CD8-positive, alpha-beta memory T cell (primary cell): ENCODE data around the gene RYR2. TPM values are rescaled to one million over a fixed set of nuclear protein-coding genes. Genes with fewer than 3 reads are reported as not detected.
A peak's percentile ranks its signal among the peaks of the same experiment; 100 is the strongest.

Source experiments
- CTCF ChIA-PET: fragments of 350-600 bp; sonication (Branson Sonifier 250); formaldehyde crosslinking; loops from one replicate; lab custom pipeline; 2021; ENCODE audit warnings: antibody characterized with exemption; lab: Charles Lee
- POLR2A ChIA-PET: fragments of 350-600 bp; sonication (Branson Sonifier 250); formaldehyde crosslinking; loops from one replicate; lab custom pipeline; 2021; ENCODE audit warnings: antibody characterized with exemption; lab: Charles Lee
- DNase-seq, 5 donors: peaks; one replicate each; pipeline versions ENCODE4 v3.0.0 to v3.0.0-alpha.2; 2020 to 2022; ENCODE audit warnings: mixed read lengths in 1 of 5
- H3K27ac ChIP-seq: one replicate; pipeline ENCODE4 v1.7.0; 2013; ENCODE audit warnings: low read depth, mild to moderate bottlenecking, low read length, moderate library complexity
- H3K27me3 ChIP-seq: 2 replicates; pipeline ENCODE4 v1.7.0; 2013; ENCODE audit warnings: low read length, mild to moderate bottlenecking; ENCODE audit not compliant: insufficient read depth, poor library complexity, severe bottlenecking
- H3K36me3 ChIP-seq: 2 replicates; pipeline ENCODE4 v1.7.0; 2013; ENCODE audit warnings: mild to moderate bottlenecking, low read length, moderate library complexity; ENCODE audit not compliant: insufficient read depth
- H3K4me1 ChIP-seq: 2 replicates; pipeline ENCODE4 v1.7.0; 2013; ENCODE audit warnings: mild to moderate bottlenecking, low read length, moderate library complexity; ENCODE audit not compliant: insufficient read depth
- H3K4me3 ChIP-seq: 2 replicates; pipeline ENCODE4 v1.7.0; 2013; ENCODE audit warnings: mild to moderate bottlenecking, low read length
- H3K9me3 ChIP-seq: 2 replicates; pipeline ENCODE4 v1.7.0; 2013; ENCODE audit warnings: mild to moderate bottlenecking, low read length
- H3K27ac Mint-ChIP-seq, 8 donors: one replicate each; pipeline ENCODE4 v1.8.0; 2020 to 2021; ENCODE audit warnings: mixed read lengths in 8 of 8, mild to moderate bottlenecking in 6 of 8, inconsistent platforms in 3 of 8, moderate library complexity in 3 of 8
- H3K27me3 Mint-ChIP-seq, 2 donors: one replicate each; pipeline ENCODE4 v1.8.0; 2020 to 2021; ENCODE audit warnings: mixed read lengths in 2 of 2, mild to moderate bottlenecking in 1 of 2, moderate library complexity in 1 of 2
- H3K36me3 Mint-ChIP-seq, 3 donors: one replicate each; pipeline ENCODE4 v1.8.0; 2020 to 2021; ENCODE audit warnings: mixed read lengths in 3 of 3, inconsistent platforms in 1 of 3, mild to moderate bottlenecking in 1 of 3
- H3K4me1 Mint-ChIP-seq, 3 donors: one replicate each; pipeline ENCODE4 v1.8.0; 2020 to 2021; ENCODE audit warnings: mixed read lengths in 3 of 3, inconsistent platforms in 1 of 3, mild to moderate bottlenecking in 1 of 3
- H3K4me3 Mint-ChIP-seq, 7 donors: one replicate each; pipeline ENCODE4 v1.8.0; 2020 to 2021; ENCODE audit warnings: mixed read lengths in 7 of 7, mild to moderate bottlenecking in 6 of 7, moderate library complexity in 4 of 7, inconsistent platforms in 2 of 7
- H3K9me3 Mint-ChIP-seq, 5 donors: one replicate each; pipeline ENCODE4 v1.8.0; 2020 to 2022; ENCODE audit warnings: mixed read lengths in 5 of 5, mild to moderate bottlenecking in 3 of 5, moderate library complexity in 2 of 5, inconsistent platforms in 1 of 5
- polyA plus RNA-seq: library from polyadenylated mRNA; unstranded; fragments of 300-500 nt; fragmentation: Illumina TruSeq; gene quantifications from one replicate; pipeline ENCODE4 v1.2.3, GENCODE V29; 2021
- total RNA-seq, 2 experiments: library from RNA; stranded (reverse); gene quantifications; one replicate each; pipeline ENCODE4 v1.2.3, GENCODE V29; 2021

Gene RYR2
- total and polyA plus RNA-seq, 3 experiments from 2014 or later = 0.06 to 0.13 (median 0.11) TPM

- H3K36me3 ChIP-seq = no peaks in the 10 kb centered on the region
- Mint-ChIP-seq H3K9me3 (peaks cover 0 to 5% (median 5%) of the 10 kb centered on the region in 5 donors), H3K27me3 (peaks cover 0 to 16% of the 10 kb centered on the region in 2 donors), H3K27ac (no peak overlapping the region), H3K4me1 (no peaks in the 10 kb centered on the region), H3K36me3 (no peaks in the 10 kb centered on the region), H3K4me3 (no peak overlapping the region)
- CTCF ChIA-PET = interaction anchor here (0.7 to 1.2 kb wide), 5 partner anchors 67 to 1070 kb away, joined by 3 to 6 read pairs (median 3); no protein-coding TSS in a partner anchor
- no peak overlapping the region for H3K4me3 ChIP-seq
- no peaks in the 10 kb centered on the region for H3K9me3 ChIP-seq
- DNase-seq = peak in 2 of 5 donors; percentile 22 to 23
- POLR2A ChIA-PET = no interaction called here
- no peaks in the 10 kb centered on the region for H3K27me3 ChIP-seq
- H3K27ac ChIP-seq = no peak overlapping the region
- H3K4me1 ChIP-seq = no peaks in the 10 kb centered on the region
Measured at GRCh38 chr1:237562242-237562823, 520.3 kb downstream of the RYR2 start.

- no peaks in the 10 kb centered on the region for H3K27me3 ChIP-seq
- no peaks in the 10 kb centered on the region for H3K36me3 ChIP-seq
- Mint-ChIP-seq H3K27me3 (peaks cover 0 to 12% of the 10 kb centered on the region in 2 donors), H3K4me3 (no peak overlapping the region), H3K36me3 (no peaks in the 10 kb centered on the region), H3K27ac (no peak overlapping the region), H3K4me1 (no peaks in the 10 kb centered on the region), H3K9me3 (no peaks in the 10 kb centered on the region)
- POLR2A ChIA-PET = no interaction called here
- no peaks in the 10 kb centered on the region for H3K4me1 ChIP-seq
- H3K4me3 ChIP-seq = no peak overlapping the region
- no peaks in the 10 kb centered on the region for H3K9me3 ChIP-seq
- no peak overlapping the region for H3K27ac ChIP-seq
- CTCF ChIA-PET = interaction anchor here (0.7 kb wide), 1 partner anchor 11 kb away, joined by 3 read pairs; no protein-coding TSS in a partner anchor
- no peak for DNase-seq
Measured at GRCh38 chr1:237565236-237565635, 523.3 kb downstream of the RYR2 start.

- no peaks in the 10 kb centered on the region for H3K36me3 ChIP-seq
- H3K9me3 ChIP-seq = no peaks in the 10 kb centered on the region
- ChIA-PET POLR2A (no interaction called here), CTCF (interaction anchor here (1.3 kb wide), 1 partner anchor 9 kb away, joined by 4 read pairs; no protein-coding TSS in a partner anchor)
- H3K27me3 ChIP-seq = no peaks in the 10 kb centered on the region
- no peak overlapping the region for H3K4me3 ChIP-seq
- H3K27ac ChIP-seq = no peak overlapping the region
- H3K9me3 Mint-ChIP-seq = no peaks in the 10 kb centered on the region
- peaks cover 0 to 1% of the 10 kb centered on the region in 2 donors for H3K27me3 Mint-ChIP-seq
- H3K4me3 Mint-ChIP-seq = no peak overlapping the region
- no peak overlapping the region for H3K27ac Mint-ChIP-seq
- DNase-seq = no peak
- H3K4me1 Mint-ChIP-seq = no peaks in the 10 kb centered on the region
- H3K36me3 Mint-ChIP-seq = no peaks in the 10 kb centered on the region
- H3K4me1 ChIP-seq = no peaks in the 10 kb centered on the region
Measured at GRCh38 chr1:237566581-237566980, 524.6 kb downstream of the RYR2 start.

GRCh38 chr1:237568955-237569354 lies 527.0 kb downstream of the RYR2 start:
- no peak for DNase-seq
- no peak overlapping the region for H3K27ac Mint-ChIP-seq
- no peak overlapping the region for H3K27ac ChIP-seq
- no peaks in the 10 kb centered on the region for H3K36me3 Mint-ChIP-seq
- no peaks in the 10 kb centered on the region for H3K27me3 ChIP-seq
- ChIA-PET CTCF (no interaction called here), POLR2A (no interaction called here)
- no peak overlapping the region for H3K4me3 Mint-ChIP-seq
- H3K4me1 Mint-ChIP-seq = no peaks in the 10 kb centered on the region
- H3K27me3 Mint-ChIP-seq = peaks cover 0 to 8% of the 10 kb centered on the region in 2 donors
- no peaks in the 10 kb centered on the region for H3K4me1 ChIP-seq
- no peak overlapping the region for H3K4me3 ChIP-seq
- no peaks in the 10 kb centered on the region for H3K9me3 Mint-ChIP-seq
- H3K36me3 ChIP-seq = no peaks in the 10 kb centered on the region
- no peaks in the 10 kb centered on the region for H3K9me3 ChIP-seq

- H3K4me1 Mint-ChIP-seq = no peaks in the 10 kb centered on the region
- H3K36me3 Mint-ChIP-seq = no peaks in the 10 kb centered on the region
- Histone ChIP-seq H3K27ac (no peak overlapping the region), H3K27me3 (no peaks in the 10 kb centered on the region), H3K4me1 (no peaks in the 10 kb centered on the region), H3K36me3 (no peaks in the 10 kb centered on the region), H3K4me3 (no peak overlapping the region), H3K9me3 (no peaks in the 10 kb centered on the region)
- DNase-seq = no peak
- H3K9me3 Mint-ChIP-seq = peaks cover 0 to 8% (median 3%) of the 10 kb centered on the region in 5 donors
- ChIA-PET POLR2A (no interaction called here), CTCF (no interaction called here)
- peaks cover 3 to 8% of the 10 kb centered on the region in 2 donors for H3K27me3 Mint-ChIP-seq
- no peak overlapping the region for H3K27ac Mint-ChIP-seq
- H3K4me3 Mint-ChIP-seq = no peak overlapping the region
Measured at GRCh38 chr1:237570530-237570929, 528.5 kb downstream of the RYR2 start.

- H3K27me3 ChIP-seq = no peaks in the 10 kb centered on the region
- H3K9me3 ChIP-seq = no peaks in the 10 kb centered on the region
- DNase-seq = no peak
- no peaks in the 10 kb centered on the region for H3K36me3 ChIP-seq
- no peaks in the 10 kb centered on the region for H3K36me3 Mint-ChIP-seq
- H3K4me3 ChIP-seq = no peak overlapping the region
- no peak overlapping the region for H3K27ac ChIP-seq
- H3K27me3 Mint-ChIP-seq = peaks cover 3 to 8% of the 10 kb centered on the region in 2 donors
- H3K9me3 Mint-ChIP-seq = peaks cover 2 to 13% (median 7%) of the 10 kb centered on the region in 5 donors
- no peaks in the 10 kb centered on the region for H3K4me1 Mint-ChIP-seq
- H3K4me3 Mint-ChIP-seq = no peak overlapping the region
- no peak overlapping the region for H3K27ac Mint-ChIP-seq
- ChIA-PET CTCF (no interaction called here), POLR2A (no interaction called here)
- H3K4me1 ChIP-seq = no peaks in the 10 kb centered on the region
Measured at GRCh38 chr1:237574536-237574935, 532.6 kb downstream of the RYR2 start.

GRCh38 chr1:237578540-237578939 lies 536.6 kb downstream of the RYR2 start:
- Mint-ChIP-seq H3K4me3 (no peak overlapping the region), H3K4me1 (no peaks in the 10 kb centered on the region), H3K36me3 (no peaks in the 10 kb centered on the region), H3K27ac (no peak overlapping the region), H3K27me3 (peaks cover 0 to 3% of the 10 kb centered on the region in 2 donors), H3K9me3 (peaks cover 3 to 16% (median 7%) of the 10 kb centered on the region in 5 donors)
- H3K4me3 ChIP-seq = no peak overlapping the region
- no peak for DNase-seq
- ChIA-PET CTCF (no interaction called here), POLR2A (no interaction called here)
- H3K4me1 ChIP-seq = no peaks in the 10 kb centered on the region
- no peaks in the 10 kb centered on the region for H3K27me3 ChIP-seq
- H3K36me3 ChIP-seq = no peaks in the 10 kb centered on the region
- no peaks in the 10 kb centered on the region for H3K9me3 ChIP-seq
- no peak overlapping the region for H3K27ac ChIP-seq

- POLR2A ChIA-PET = no interaction called here
- H3K4me3 Mint-ChIP-seq = no peak overlapping the region
- DNase-seq = no peak
Measured at GRCh38 chr1:237580726-237581125, 538.7 kb downstream of the RYR2 start.

More at GRCh38 chr1:237580726-237581125, 538.7 kb downstream of the RYR2 start:
- Histone ChIP-seq H3K27ac (no peak overlapping the region), H3K27me3 (no peaks in the 10 kb centered on the region), H3K4me1 (no peaks in the 10 kb centered on the region), H3K36me3 (no peaks in the 10 kb centered on the region), H3K4me3 (no peak overlapping the region), H3K9me3 (no peaks in the 10 kb centered on the region)
- Mint-ChIP-seq H3K27ac (no peak overlapping the region), H3K36me3 (no peaks in the 10 kb centered on the region), H3K9me3 (peaks cover 2 to 13% (median 3%) of the 10 kb centered on the region in 5 donors), H3K4me1 (no peaks in the 10 kb centered on the region), H3K27me3 (no peaks in the 10 kb centered on the region)
- CTCF ChIA-PET = no interaction called here
